HUES6 (cell line): ENCODE results near the gene DENND4A.
A peak's percentile ranks its signal among the peaks of the same experiment; 100 is the strongest.

Source experiments
- H3K27ac ChIP-seq: 2 replicates; pipeline ENCODE4 v1.7.0; 2013; ENCODE audit warnings: low read depth, mild to moderate bottlenecking, low read length, inconsistent platforms
- H3K27me3 ChIP-seq: 2 replicates; pipeline ENCODE4 v1.6.1; 2013; ENCODE audit warnings: low read length; ENCODE audit not compliant: control insufficient read depth, insufficient read depth
- H3K36me3 ChIP-seq: 2 replicates; pipeline ENCODE4 v1.6.1; 2013; ENCODE audit warnings: low read length; ENCODE audit not compliant: control insufficient read depth, insufficient read depth
- H3K4me1 ChIP-seq: 2 replicates; pipeline ENCODE4 v1.6.1; 2013; ENCODE audit warnings: low read length; ENCODE audit not compliant: control insufficient read depth, insufficient read depth
- H3K4me3 ChIP-seq: 2 replicates; pipeline ENCODE4 v1.5.1; 2013; ENCODE audit warnings: low read depth, low read length
- H3K9ac ChIP-seq: one replicate; pipeline ENCODE4 v1.6.1; 2013; ENCODE audit warnings: mild to moderate bottlenecking, low read length
- H3K9me3 ChIP-seq: 2 replicates; pipeline ENCODE4 v1.6.1; 2013; ENCODE audit warnings: low read depth, low read length; ENCODE audit not compliant: control insufficient read depth, insufficient read depth

DENND4A gene

GRCh38 chr15:65792138-65792987 is at the start of gene DENND4A:
Gene DENND4A, minus strand, starts transcription at chr15:65792293. Its CDS starts 35,843 bp downstream, at chr15:65756450.
- peak within 1 kb of the TSS; percentile 65 for H3K9ac ChIP-seq
- H3K27me3 ChIP-seq: peaks cover 3% of the 10 kb centered on the region; the same call in 1 of the 2 replicates
- H3K9me3 ChIP-seq: no peaks in the 10 kb centered on the region
- H3K27ac ChIP-seq: peak within 1 kb of the TSS; percentile 11
- peak within 1 kb of the TSS; percentile 88 for H3K4me3 ChIP-seq
- no peaks in the 10 kb centered on the region for H3K36me3 ChIP-seq
- H3K4me1 ChIP-seq: peaks cover 13% of the 10 kb centered on the region

GRCh38 chr15:65841121-65841930 is 49.2 kb upstream of the DENND4A start:
- H3K4me1 ChIP-seq: 0 out of 2 replicates have a peak, but pooled peaks cover 10% of the 10 kb centered on the region
- no peaks in the 10 kb centered on the region for H3K36me3 ChIP-seq
- H3K27me3 ChIP-seq: no peaks in the 10 kb centered on the region
- no peak overlapping the region for H3K27ac ChIP-seq
- H3K9ac ChIP-seq: no peak overlapping the region
- no peak overlapping the region for H3K4me3 ChIP-seq
- H3K9me3 ChIP-seq: peaks cover 3% of the 10 kb centered on the region; the same call in 1 of the 2 replicates

- Histone ChIP-seq H3K9me3 (peaks cover 3% of the 10 kb centered on the region; the same call in 1 of the 2 replicates), H3K27me3 (no peaks in the 10 kb centered on the region), H3K9ac (no peak overlapping the region), H3K4me1 (0 out of 2 replicates have a peak, but pooled peaks cover 10% of the 10 kb centered on the region), H3K27ac (no peak overlapping the region), H3K36me3 (no peaks in the 10 kb centered on the region), H3K4me3 (no peak overlapping the region)
These were observed 47.9 kb upstream of the DENND4A start for GRCh38 chr15:65839985-65840384.

- H3K9ac ChIP-seq: no peak overlapping the region
- H3K27ac ChIP-seq: no peak overlapping the region
- no peaks in the 10 kb centered on the region for H3K36me3 ChIP-seq
- peaks cover 3% of the 10 kb centered on the region; the same call in 1 of the 2 replicates for H3K9me3 ChIP-seq
- H3K4me1 ChIP-seq: 0 out of 2 replicates have a peak, but pooled peaks cover 10% of the 10 kb centered on the region
- H3K27me3 ChIP-seq: no peaks in the 10 kb centered on the region
- no peak overlapping the region for H3K4me3 ChIP-seq
These were observed 47.3 kb upstream of the DENND4A start for GRCh38 chr15:65839354-65839901.

- Histone ChIP-seq H3K4me1 (peaks cover 26% of the 10 kb centered on the region), H3K4me3 (no peak overlapping the region), H3K9ac (no peak overlapping the region), H3K36me3 (no peaks in the 10 kb centered on the region), H3K27ac (no peak overlapping the region), H3K27me3 (no peaks in the 10 kb centered on the region), H3K9me3 (no peaks in the 10 kb centered on the region)
These were observed 45.5 kb upstream of the DENND4A start for GRCh38 chr15:65837301-65838294.

- H3K9ac ChIP-seq: no peak overlapping the region
- no peak overlapping the region for H3K4me3 ChIP-seq
- H3K27ac ChIP-seq: no peak overlapping the region
- H3K9me3 ChIP-seq: no peaks in the 10 kb centered on the region
- H3K27me3 ChIP-seq: no peaks in the 10 kb centered on the region
- H3K36me3 ChIP-seq: no peaks in the 10 kb centered on the region
- H3K4me1 ChIP-seq: peaks cover 28% of the 10 kb centered on the region
These were observed 44.6 kb upstream of the DENND4A start for GRCh38 chr15:65836665-65837064.

- no peak overlapping the region for H3K4me3 ChIP-seq
- no peak overlapping the region for H3K9ac ChIP-seq
- H3K27me3 ChIP-seq: no peaks in the 10 kb centered on the region
- H3K9me3 ChIP-seq: no peaks in the 10 kb centered on the region
- H3K4me1 ChIP-seq: peaks cover 21% of the 10 kb centered on the region
- no peak overlapping the region for H3K27ac ChIP-seq
- H3K36me3 ChIP-seq: no peaks in the 10 kb centered on the region
These were observed 43.4 kb upstream of the DENND4A start for GRCh38 chr15:65835447-65835846.

- Histone ChIP-seq H3K4me3 (no peak overlapping the region), H3K9me3 (no peaks in the 10 kb centered on the region), H3K4me1 (peaks cover 21% of the 10 kb centered on the region), H3K9ac (no peak overlapping the region), H3K36me3 (no peaks in the 10 kb centered on the region), H3K27ac (no peak overlapping the region), H3K27me3 (no peaks in the 10 kb centered on the region)
These were observed 42.6 kb upstream of the DENND4A start for GRCh38 chr15:65834603-65835282.

- Histone ChIP-seq H3K27ac (peak overlapping the region; percentile 82), H3K4me3 (peak overlapping the region; percentile 12), H3K9ac (peak overlapping the region; percentile 7), H3K4me1 (peaks cover 21% of the 10 kb centered on the region), H3K27me3 (no peaks in the 10 kb centered on the region), H3K9me3 (no peaks in the 10 kb centered on the region), H3K36me3 (no peaks in the 10 kb centered on the region)
These were observed 41.6 kb upstream of the DENND4A start for GRCh38 chr15:65833501-65834205.
